Frontal cortex (tissue), 4 donors: Measurements from ENCODE around the gene TF. TPM values are rescaled to one million over a fixed set of nuclear protein-coding genes. Genes with fewer than 3 reads are reported as not detected.

Experiments
- DNase-seq, 2 donors: peaks; one replicate each; pipeline ENCODE4 v3.0.0; 2012; ENCODE audit warnings: low spot score in 2 of 2
- FAIRE-seq: peaks from 2 replicates; lab custom pipeline; 2012; peaks lifted over from hg19 to GRCh38; lab: Jason Lieb, UNC
- total RNA-seq: library from RNA; depleted of rRNA; stranded (reverse); fragments of >200 nt; gene quantifications from one replicate; pipeline ENCODE4 v1.2.3, GENCODE V29; 2014
- donor health status: control.
- donor health status: control.
- donor health status: control.

The TF gene
- total RNA-seq, 1 donor from 2014 or later = 4.1 TPM

DNA sequence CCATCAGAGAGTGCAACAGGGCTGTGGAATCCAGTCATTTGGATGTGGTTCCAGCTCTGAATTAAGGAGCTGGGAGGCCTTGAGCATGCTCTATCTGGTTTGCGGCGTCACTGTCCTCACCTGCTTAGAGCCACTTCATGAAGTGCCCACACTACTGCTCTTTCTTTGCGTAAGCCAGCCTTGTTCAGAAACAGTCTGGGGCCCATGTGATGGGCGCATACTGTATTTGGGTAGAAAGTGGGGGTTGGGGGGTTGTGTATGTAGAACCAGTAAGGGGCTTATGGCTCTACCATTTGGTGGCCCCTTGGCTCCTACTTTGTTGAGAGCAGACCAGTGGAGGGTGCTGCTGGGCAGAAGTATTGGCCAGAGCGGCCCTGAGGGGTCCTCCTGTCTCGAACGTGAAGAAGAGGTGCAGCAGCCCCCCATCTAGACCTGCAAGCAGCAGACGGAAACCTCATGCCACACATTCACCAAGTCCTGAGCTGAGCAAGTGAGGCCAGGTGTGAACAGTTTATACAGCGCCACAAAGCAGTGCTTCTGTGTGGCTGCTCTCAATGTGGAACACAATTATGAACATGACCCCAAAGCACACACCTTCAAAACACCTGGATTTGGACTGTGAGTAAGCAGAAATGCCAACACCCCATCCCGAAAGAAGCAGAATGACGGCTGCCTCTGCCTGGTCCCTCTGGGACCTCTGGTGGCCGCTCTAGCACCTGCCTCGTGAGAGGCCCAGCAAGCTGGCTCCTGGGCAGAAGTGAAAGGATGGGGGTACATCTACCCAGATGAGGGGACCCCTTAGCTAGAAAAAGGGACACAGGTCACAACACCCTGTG lies 86.0 kb downstream of the TF start:
- DNase-seq (no peak), FAIRE-seq (no peak)

DNA sequence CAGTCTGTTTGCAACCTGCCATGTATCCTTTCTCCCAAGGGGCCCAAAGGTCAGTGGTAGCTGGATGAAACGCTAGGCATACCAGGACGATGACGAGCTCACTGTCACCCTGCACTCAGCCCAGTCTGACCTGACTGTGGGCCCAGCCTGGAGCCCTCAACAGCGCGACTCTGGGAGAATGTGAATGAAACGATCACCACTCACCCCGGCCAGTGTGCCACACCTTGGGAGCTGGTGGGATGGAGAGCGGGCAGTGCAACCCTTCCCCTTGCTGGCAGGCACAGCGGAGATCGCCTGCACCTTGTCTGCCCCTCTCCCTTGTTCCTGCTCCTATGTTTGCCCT lies 86.6 kb downstream of the TF start:
- FAIRE-seq (no peak), DNase-seq (no peak)

DNA sequence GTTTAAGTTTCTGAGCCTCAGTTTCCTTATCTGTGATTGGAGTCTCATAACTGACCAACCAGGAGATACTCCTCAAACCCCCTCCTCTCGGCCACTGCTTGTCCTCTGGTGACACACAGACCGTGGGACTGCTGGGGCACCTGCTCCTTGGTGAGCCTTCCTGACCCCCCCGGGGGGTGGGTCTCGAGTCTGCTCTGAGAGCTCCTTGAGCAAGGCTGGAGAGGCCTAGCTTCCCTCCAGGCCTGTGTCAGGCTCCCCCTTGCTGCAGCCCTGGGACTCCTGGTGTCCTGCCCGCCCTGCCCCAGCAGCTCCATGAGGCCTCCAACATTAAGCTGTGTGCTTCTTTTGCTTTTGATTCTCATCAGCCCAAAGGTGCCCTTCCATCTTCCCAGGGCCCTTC lies 87.1 kb downstream of the TF start:
- DNase-seq (no peak), FAIRE-seq (no peak)

DNA sequence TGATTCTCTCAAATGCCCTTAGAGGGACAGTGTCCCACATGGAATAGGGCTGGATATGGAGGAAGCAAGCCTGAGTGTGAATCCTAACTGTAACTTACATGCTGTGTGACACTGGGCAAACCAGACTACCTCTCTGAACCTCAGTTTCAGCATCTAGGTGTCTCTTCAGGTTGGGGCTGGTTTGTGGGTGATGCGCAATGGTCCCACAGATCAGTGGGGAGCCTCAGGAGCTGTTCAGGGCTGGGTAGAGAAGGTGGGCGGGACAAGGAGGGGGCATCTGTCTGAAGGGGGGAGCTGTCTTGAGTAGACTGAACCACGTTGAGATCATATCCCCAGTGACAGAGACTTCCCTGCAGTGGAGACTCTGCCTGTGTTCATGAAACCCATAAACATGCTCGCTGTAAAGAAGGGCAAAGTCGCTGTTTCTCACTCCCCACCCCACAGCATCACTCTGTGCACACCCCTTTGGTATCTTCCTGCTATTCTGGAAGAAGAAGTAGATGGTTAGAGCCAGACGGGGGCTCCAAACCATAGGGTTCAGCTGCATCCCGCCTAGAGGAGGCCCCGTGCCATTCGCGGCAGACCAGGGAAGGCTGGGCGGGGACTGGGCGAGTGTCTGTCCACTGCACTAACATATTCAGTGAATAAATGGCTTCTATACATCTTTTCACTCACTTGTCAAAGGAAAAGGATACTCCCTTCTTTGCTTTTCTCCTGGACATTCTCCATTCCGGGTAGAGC lies 87.9 kb downstream of the TF start:
- no peak for FAIRE-seq
- DNase-seq = no peak

DNA sequence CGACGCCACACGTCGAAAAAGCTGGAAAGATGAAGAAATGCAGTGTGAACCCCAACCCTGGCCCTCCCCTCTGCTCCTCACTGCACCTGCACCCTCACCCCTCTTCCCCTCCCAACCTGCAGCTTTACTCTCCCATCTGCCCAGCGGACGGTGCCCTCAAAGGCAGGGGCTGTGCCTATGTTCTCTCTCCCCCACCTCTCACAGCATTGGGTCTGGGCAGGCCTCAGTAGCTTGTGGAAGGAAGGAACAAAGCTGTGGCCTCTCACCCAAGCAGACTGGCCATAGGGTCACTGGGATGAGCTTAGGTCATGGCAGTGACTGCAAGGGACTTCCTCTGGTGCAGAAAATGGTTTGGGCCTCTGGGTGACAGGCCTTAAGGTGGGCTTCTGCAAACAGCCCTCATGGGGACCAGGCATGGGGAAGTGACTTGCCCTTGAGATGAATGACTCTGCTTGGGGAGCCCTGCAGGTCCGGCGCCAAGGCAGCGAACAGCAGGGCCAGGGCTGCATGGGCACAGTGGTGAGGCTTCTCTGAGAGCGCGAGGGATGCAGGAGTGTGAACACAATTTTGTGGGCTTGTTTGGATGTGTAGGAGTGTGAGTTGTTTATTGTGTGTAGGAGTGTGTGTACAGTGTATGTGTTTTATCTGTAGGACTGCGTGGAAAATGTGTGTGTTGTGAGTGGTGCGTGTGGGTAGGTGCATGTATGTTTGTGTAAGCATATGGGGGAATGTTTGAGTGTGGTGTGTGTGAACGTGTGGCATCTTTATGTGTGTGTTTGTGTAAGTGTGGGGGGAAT lies 88.6 kb downstream of the TF start:
- no peak for DNase-seq
- no peak for FAIRE-seq

DNA sequence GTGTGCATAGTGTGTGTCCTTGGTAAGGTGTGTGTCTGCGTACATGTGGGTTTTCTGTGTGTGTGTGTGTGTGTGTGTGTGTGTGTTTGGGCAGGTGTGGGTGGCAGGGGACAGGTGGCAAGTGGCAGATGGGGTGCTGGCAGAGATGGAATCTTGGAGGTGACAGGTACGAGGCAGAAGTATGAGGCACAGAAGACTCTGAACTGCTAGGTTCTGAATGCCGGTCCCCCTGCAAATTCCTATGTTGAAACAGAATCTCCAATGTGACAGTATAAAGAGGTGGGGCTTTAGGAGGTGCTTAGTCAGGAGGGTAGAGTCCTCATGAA lies 89.2 kb downstream of the TF start:
- DNase-seq (no peak), FAIRE-seq (no peak)

DNA sequence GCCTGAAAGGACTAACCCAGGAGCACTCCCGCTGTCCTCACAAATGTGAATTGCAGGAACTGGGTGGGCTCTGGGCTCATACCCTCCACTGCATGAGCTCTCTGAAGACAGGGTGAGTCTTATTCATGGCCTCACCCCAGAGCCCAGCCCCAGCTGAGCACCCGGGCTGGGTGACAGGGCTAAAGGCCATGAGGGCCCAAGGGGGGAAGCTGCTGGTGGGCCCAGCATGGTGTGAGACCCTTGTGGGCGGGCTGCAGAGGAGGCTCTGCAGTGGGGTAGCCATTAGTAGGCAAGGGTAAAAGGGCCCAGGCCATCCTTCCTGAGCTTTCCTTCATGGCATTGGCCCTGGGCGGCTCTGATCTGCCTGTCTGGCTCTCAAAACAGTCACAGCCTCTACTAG lies 89.8 kb downstream of the TF start:
- FAIRE-seq (no peak), DNase-seq (no peak)

DNA sequence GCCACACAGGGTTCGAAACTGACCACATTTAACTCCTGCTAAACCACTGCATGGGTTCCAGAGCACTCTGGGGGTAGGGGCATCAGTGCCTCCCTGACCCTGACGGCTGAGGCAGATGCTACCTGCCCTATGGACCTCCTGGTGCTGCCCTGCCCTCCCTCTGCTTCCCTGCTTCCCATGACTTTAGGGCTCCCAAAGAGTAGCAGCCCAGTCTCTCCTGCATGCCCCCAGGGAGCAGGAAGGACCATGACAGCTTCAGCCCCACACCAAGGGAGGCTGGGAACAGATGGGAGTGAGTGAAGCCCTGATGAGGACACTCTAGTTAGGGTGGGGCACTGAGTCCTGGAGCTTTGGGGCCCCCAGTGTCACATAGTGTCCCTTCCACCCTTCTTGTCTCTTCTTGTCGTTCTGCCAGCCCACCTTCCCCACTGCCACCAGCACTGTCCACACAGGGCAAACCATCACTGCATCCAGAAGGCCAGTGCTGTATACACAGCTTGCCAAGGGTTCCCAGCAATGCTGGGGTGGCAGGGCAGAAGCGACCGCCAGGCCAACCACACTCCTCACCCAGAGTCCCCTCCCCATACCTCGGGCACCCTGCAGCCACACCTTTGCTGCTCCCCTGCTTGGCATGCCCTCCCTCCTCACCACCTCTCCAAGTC lies 90.4 kb downstream of the TF start:
- no peak for FAIRE-seq

DNA sequence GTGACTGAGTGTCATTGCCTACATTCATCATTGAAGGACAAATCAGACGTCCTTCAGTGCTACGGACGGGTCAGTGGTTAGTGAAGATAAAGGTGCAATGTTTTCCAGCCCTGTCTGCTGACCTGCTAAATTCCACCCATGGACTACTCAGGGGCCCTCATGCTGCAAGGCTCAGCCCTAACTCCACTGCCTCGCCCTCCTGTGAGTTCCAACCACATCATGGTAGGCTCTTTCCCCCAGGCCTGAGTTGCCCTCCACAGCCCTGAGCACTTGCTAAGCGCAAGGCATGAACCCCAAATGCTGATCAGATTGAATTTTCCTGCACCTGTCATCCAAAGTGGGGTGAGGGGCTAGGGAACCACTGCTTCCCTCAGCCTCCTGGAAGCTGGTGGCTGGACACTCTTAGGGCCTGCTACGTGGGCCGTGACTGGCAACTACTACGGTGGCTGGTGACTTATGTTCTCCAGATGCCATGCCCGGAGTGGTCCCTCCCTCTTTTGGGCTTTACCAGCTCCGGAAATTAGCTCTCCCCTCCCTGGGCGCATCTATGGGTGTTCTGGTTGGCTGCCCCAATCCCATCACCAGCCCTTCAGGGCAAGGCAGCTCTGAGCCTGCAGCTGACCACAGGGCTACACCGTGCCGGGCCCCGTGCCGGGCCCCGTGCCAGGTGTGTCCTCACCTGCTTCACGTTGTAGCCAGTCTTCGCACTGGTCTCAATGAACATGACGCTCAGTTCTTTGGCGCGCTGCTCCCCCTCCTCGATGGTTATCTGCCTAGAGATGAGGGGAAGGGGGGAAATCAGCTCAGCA lies 91.5 kb downstream of the TF start:
- DNase-seq (no peak), FAIRE-seq (no peak)

More for the DNA sequence above, 90.4 kb downstream of the TF start:
- no peak for DNase-seq

DNA sequence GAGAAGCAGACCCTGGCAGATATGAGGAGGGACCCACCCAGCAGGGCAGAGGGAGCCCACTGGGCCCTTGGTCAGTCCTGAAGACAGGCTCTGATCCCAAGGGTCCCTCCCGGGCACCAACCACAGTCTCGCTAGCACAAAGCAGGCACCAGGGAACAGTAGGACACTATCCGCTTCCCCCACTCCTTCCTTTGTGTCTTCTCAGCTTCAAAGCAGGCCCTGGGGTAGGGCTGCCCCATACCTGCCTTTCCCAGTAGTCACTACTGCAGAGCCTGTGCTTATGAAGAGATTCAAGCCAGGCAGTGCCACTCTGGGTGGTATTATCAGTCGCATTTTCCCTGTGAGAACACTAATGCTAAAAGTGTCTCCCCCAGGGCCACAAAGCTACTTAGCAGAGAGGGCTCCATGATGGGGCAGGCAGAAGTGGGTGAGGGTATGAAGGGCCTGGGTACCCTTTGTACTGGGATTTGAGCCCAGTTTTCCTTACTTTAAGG lies 92.2 kb downstream of the TF start:
- DNase-seq (no peak), FAIRE-seq (no peak)

DNA sequence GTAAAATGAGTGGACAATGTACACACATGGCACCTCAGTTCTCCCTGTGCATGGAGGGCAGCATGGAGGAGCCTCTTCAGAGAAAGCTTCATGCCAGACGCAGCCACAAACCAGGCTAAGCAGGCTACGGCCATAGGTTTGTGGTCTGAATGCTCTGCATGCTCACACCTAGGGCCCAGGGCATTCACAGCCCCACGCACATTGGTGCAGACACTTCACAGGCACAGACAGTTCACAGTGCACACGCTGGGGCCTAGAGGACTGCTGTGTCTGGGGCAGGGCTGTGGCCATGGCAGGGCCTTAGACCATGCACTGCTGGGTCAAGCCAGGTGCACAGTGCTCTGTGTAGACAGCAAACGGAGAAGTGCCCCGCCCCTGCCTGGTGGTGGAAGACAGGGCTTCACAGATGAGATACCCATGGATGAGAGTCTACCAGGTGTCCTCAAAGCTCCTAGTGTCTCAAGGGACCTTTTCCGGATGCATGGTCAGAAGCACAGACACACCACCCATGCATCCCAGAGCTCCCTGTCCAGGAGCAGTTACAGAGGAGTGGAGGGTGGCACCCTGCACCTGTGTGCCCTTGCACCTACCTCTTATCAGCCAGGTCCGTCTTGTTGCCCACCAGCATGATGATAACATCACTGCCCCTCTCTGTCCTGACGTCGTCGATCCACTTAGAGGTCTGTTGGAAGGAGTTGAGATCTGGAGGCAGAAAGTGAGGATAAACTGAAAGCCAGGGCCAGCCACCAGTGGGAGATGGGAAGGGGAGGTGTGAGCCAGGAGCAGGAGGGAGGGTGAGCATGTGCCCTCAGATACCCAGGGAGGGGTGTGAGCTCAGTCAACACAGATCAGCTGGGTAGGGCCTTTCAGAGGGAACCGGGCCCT lies 93.0 kb downstream of the TF start:
- no peak for FAIRE-seq
- no peak for DNase-seq

DNA sequence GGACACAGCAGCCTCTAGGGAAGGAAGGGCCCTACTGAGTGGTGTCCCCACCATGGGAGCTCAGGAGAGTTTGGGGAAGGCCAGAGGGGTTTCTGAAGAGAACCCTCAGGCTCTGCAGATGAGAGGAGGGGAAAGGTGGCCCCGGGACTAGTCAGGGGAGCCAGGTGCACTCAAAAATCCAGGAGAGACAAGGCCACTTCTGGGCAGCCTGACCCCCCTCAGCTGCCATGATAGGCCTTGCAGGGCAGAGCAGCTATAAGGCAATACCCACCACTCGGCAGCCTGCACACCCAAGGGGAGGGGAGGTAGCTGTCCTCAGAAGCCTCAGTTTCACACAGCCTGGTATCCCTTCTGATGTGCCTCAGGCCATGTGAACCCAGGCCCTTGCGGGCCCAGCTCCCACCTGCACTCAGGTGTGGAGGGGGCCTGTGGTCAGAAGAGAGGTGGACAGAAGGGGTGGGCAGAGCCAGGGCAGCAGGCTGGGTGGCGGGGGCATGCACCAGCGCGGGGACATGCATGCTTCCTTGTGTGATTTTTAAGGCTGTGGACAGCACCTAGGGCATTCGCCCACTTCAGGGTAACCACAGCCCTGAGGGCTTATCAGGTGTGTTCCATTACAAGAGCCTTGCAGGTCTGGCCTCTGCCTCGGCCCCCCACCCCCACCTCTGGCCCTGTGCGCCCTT lies 94.0 kb downstream of the TF start:
- FAIRE-seq = no peak
- no peak for DNase-seq

DNA sequence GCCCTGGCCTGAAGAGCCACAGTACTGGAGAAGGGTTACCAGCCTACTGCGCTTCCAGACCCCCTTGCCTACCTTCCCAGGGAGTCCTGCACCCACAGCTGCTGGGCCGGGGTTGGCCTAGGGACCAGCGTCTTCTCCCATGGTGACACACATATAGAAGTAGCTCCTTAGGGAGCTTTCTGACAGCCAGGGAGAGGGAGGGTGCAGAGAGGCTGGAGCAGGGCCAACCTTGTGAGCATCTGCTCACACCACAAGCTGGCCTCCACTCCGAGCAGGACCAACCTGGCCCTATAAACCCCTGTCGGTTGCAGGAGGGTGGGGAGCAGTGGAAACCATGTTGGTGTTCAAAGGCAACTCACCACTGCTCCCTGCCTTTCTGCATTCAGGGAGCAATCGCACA lies 94.6 kb downstream of the TF start:
- DNase-seq (no peak), FAIRE-seq (no peak)

DNA sequence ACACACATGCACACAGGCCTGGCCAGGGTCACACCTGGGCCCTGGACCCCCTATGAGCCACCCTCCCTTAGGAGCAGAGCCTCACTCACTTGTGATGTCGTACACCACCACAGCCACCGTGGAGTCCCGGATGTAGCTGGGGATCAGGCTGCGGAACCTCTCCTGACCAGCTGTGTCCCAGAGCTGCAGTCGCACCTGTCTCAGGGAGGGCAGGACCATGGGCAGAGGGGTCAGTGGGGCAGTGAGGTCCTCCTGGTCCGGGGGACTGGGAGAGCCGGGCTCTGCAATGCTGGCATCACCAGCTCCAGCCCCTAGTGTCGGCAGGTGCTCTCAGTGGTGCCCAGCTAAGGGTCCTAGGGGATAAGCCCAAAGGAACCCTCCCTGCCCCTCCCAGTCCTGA lies 95.0 kb downstream of the TF start:
- no peak for FAIRE-seq
- DNase-seq = no peak

DNA sequence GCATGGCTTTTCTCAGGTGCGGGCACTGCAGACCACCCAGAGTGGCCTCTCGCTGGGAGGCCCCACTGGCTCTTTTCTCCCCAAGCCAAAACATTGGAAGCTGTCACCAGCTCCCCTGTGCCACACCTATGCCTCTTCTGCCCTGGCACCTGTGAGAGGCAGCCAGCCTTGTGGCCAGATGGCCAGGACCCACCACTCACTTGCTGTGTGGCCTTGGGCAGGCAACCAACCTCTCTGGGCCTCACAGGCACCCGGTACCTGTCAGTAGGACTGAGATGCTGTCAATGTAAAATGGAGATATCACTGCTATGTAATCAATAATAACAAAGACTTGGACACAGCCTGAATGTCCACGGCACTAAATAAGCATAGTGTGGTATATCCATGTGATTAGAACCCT lies 96.0 kb downstream of the TF start:
- no peak for DNase-seq
- FAIRE-seq = no peak

DNA sequence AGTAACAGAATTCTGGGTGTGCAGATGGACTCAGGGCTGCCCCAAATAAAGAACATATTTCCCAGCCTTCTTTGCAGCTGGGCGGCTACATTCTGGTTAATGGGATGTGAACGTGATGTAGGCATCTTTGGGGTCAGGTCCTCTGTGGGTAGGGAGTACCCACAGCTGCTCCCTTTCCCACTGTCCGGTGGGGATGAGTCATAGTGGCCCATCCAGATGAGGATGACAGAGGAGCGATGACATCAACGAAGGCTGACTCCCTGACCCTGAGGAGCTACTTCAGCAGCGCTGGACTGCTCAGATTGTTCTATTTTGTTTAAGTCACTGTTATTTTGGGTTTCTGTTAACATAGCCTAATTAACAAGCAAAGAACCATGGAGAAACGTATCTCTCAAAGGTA lies 97.4 kb downstream of the TF start:
- FAIRE-seq (no peak), DNase-seq (peak; percentile 8 to 35)

DNA sequence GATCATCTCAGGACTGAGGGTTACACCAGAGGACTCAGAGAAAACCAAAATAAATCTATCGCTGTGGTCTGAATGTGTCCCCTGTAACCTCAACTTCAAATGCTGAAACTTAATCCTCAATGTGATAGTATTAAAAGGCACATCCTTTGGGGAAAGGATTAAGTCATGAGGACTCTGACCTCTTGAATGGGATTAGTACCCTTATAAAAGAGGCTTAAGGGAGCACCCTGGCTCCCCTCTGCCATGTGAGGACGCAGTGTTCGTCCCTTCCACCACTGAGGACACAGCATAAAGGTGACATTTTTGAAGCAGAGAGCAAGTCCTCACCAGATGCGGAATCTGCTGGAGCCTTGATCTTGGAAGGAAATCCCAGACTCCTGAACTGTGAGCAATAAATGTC lies 98.9 kb downstream of the TF start:
- DNase-seq = no peak
- FAIRE-seq = no peak
